ENCODE results near the gene HSPA2.
"Not testable (repeated sequence)": the region's sequence is repeated elsewhere in the genome, so short reads cannot be mapped to it uniquely, and the experiment has no call there.

Gene HSPA2

GRCh38 chr14:64515053-64515452 is 25.5 kb upstream of the HSPA2 start:
- no peak for DNase-seq (ENCODE audit: low read depth in 2 of 2)

DNA sequence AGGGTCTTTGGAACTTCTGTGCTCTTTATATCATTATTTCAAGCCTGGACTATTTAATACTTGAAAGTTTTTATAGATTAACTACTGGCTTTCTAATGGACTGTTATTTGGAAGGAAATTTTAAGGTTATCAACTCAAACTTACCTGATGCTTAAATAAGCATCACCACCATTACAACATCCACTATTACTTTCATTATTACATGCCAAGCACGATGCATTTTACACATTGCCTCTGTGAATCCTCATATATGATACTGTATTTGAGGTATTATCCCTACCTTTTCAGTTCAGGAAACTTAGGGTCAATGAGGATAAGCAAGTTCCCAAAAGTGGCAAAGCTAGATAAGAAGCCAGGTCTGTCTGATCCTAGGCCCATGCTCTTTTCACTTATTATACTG is 23.6 kb upstream of the HSPA2 start:
- DNase-seq (ENCODE audit: low read depth in 2 of 2) = no peak

GRCh38 chr14:64517667-64518066 is 22.9 kb upstream of the HSPA2 start:
- not testable (repeated sequence) for DNase-seq (ENCODE audit: low read depth in 2 of 2)

DNA sequence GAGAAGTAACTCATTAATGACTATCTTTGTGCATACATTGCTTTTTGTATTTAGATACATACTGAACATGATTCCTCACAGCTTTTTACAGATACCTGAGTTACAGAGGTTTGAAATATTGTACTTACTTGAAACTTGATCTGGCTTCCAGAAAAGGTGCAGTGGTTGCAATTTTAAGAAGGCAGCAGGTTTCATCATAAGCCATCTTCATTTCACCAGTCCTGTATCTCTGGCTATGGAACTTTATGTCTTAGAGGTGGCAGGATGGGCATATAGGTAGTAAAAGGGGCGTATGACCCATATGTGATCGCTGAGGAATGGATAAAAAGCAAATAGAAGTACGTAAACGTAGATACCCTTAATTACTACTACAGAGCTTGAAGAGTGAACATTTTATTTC is 22.3 kb upstream of the HSPA2 start:
- no peak for DNase-seq (ENCODE audit: low read depth in 2 of 2)

- DNase-seq (ENCODE audit: low read depth in 2 of 2) = no peak
Measured at GRCh38 chr14:64520699-64521098, 19.8 kb upstream of the HSPA2 start.

DNA sequence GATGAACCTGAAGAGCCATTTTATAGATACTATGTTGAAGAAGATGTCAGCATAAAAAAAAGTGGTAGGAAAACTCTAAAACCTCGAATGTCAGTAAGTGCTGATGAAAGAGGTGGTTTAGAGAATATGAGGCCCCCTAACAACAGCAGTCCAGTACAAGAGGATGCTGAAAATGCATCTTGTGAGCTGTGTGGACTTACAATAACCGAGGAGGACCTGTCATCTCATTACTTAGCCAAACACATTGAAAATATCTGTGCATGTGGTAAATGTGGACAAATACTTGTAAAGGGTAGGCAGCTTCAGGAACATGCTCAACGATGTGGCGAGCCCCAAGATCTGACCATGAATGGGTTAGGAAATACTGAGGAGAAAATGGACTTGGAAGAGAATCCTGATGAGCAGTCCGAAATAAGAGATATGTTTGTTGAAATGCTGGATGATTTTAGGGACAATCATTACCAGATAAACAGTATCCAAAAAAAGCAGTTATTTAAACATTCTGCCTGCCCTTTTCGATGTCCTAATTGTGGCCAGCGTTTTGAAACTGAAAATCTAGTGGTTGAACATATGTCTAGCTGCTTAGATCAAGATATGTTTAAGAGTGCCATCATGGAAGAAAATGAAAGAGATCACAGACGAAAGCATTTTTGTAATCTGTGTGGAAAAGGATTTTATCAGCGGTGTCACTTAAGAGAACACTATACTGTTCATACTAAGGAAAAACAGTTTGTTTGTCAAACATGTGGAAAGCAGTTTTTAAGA is 17.8 kb upstream of the HSPA2 start:
- DNase-seq (ENCODE audit: low read depth in 2 of 2) = no peak

DNA sequence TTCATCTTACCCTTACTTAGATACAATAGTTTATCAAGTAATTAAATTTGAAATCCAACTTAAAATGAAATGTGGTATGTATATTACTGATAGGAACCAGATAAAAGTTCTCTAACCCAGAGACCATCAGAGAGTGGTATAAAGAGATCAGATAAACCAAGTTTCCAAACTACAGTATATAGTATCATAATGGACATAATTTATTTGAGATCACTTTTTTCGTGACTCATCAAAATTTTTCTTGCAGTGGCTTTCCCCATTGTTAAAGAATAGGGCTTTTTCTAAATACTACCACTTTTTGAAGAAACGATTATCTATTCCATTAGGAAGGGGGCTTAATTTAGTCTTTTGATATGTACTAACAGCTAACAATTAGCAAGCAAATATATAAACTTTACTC is 15.2 kb upstream of the HSPA2 start:
- DNase-seq (ENCODE audit: low read depth in 2 of 2) = no peak

DNA sequence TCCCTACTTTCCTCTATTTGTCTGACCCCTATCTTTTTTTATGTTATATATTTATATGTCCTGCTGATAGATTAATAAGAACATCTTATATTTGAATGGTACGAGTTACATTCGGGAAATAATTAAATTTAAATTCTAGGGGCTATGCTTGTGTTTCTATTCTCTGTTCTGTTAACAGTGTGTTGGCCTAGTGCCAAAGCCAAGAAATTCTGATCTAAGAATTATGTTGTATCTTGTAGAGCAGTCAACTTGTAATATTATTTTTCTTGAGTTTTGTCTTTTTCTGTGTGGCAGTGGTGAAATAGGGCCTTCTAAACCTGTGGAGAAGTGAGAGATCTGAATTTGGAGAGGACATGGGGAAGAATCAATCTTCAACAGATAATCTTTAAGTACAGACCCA is 9.0 kb upstream of the HSPA2 start:
- no peak for DNase-seq (ENCODE audit: low read depth in 2 of 2)

- no peak for DNase-seq (ENCODE audit: low read depth in 2 of 2)
Measured at GRCh38 chr14:64536488-64537245, 3.9 kb upstream of the HSPA2 start.

GRCh38 chr14:64541261-64541971 is 875 bp downstream of the HSPA2 start:
- peak in 1 of 2 donors; percentile 4 for DNase-seq (ENCODE audit: low read depth in 2 of 2)

- peak in 1 of 2 donors; percentile 2 for DNase-seq (ENCODE audit: low read depth in 2 of 2)
Measured at GRCh38 chr14:64541972-64542835, 1.7 kb downstream of the HSPA2 start.

- DNase-seq (ENCODE audit: low read depth in 2 of 2) = no peak
Measured at GRCh38 chr14:64542836-64543201, 2.3 kb downstream of the HSPA2 start.

- DNase-seq (ENCODE audit: low read depth in 2 of 2) = no peak
Measured at GRCh38 chr14:64544607-64545312, 4.2 kb downstream of the HSPA2 start.

DNA sequence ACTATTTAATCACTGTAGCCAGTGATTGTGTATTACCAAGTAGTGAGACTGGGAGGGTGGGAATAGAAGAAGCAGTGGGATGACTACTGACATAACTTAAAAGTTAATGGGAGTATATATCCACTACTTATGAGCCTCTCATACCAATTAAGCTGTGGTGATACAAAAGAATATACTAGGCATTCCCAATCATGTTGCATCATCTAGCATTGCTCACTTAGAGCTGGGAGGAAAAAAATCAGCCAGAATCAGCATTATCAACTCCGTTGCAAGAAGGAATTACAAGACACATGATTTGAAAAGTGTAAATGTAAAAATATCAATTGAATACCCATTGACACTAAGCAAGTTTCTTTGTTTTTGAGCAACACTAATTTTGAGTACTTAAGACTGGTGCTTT is 8.5 kb downstream of the HSPA2 start:
- DNase-seq (ENCODE audit: low read depth in 2 of 2) = no peak

- DNase-seq (ENCODE audit: low read depth in 2 of 2) = peak in 1 of 2 donors; percentile 22
Measured at GRCh38 chr14:64549791-64550620, 9.5 kb downstream of the HSPA2 start, which contains the start of gene PPP1R36. PPP1R36 (plus strand) TSS chr14:64549961; CDS start chr14:64549998, 37 bp downstream.

DNA sequence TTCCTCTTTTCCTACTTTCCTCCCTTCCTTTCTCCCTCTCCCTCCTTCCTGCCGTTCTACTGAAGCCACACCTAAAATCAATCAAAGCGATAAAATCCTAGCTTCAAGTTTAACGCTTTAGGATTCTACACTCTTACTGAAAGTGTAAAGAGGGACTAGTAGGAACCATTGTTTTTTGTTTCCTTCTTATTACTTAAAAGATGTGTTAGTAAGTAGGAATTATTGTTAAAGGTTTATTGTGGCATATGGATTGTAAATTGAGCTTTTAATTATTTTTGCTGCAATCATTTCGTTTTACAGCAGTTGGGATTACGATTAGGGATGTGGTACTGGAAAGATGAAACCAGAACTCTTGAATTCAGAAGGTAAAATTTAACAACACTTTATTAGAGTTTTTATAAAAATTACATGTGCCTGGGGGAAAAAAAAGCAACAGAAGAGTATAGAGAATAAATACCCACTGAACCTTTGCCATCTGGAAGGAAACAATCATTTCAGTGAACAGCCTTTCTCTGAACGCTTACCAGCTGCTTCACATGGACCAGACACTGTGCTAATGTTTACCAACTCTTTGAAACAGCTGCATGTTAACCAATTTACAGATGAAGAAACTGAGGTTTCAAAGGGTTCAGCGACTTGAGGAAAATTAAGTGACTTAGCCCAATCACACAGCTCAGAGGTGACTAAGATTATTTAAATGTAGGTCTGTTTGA is 10.2 kb downstream of the HSPA2 start:
- DNase-seq (ENCODE audit: low read depth in 2 of 2) = no peak

GRCh38 chr14:64554556-64554955 is 14.0 kb downstream of the HSPA2 start:
- no peak for DNase-seq (ENCODE audit: low read depth in 2 of 2)

DNA sequence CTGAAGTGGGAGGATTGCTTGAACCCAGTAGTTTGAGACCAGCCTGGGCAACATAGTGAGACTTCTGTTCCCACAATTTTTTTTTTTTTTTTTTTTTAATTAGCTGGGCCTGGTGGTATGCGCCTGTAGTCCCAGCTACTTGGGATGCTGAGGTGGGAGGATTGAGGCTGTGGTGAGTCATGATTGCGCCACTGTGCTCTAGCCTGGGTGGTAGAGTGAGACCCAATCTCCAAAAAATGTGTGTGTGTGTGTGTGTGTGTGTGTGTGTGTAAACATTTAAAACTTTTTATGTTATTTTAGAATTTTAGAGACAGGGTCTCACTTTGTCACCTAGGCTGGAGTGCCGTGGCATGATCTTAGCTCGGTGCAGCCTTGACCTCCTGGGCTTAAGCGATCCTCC is 16.0 kb downstream of the HSPA2 start:
- DNase-seq (ENCODE audit: low read depth in 2 of 2) = no peak

DNA sequence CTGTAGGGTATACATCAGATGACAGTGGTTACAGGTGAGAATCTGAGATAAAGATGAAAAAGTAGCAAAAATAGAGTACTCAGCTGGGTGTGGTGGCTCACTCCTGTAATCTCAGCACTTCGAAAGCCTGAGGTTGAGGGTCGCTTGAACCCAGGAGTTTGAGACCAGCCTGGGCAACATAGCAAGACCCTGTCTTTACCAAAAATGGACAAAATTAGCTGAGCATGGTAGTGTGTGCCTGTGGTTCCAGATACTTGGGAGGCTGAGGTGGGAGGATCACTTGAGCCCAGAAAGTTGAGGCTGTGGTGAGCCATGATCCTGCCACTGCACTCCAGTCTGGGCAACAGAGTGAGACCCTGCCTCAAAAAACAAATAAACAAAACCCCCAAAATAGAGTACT is 17.7 kb downstream of the HSPA2 start:
- DNase-seq (ENCODE audit: low read depth in 2 of 2) = not testable (repeated sequence)
